Ishikawa (cell line): Measurements from ENCODE around the gene ZNF469.

ENCODE experiments used
- CREB1 ChIP-seq: IDR thresholded peaks from 2 replicates; pipeline ENCODE4 v1.6.1; 2012; ENCODE audit warnings: low read depth
- EGR1 ChIP-seq: IDR thresholded peaks from 2 replicates; pipeline ENCODE4 v1.6.1; 2012
- EP300 ChIP-seq: IDR thresholded peaks from 2 replicates; pipeline ENCODE4 v1.6.1; 2012; ENCODE audit warnings: borderline replicate concordance
- MAX ChIP-seq: IDR thresholded peaks from 2 replicates; pipeline ENCODE4 v1.6.1; 2012
- RAD21 ChIP-seq: IDR thresholded peaks from 2 replicates; pipeline ENCODE4 v1.6.1; 2012; ENCODE audit warnings: low read depth
- REST ChIP-seq: IDR thresholded peaks from 2 replicates; pipeline ENCODE4 v1.6.1; 2012; ENCODE audit warnings: low read depth, mild to moderate bottlenecking
- TCF12 ChIP-seq: IDR thresholded peaks from 2 replicates; pipeline ENCODE4 v1.6.1; 2012; ENCODE audit warnings: low read depth
- USF1 ChIP-seq: IDR thresholded peaks from 2 replicates; pipeline ENCODE4 v1.6.1; 2012
- YY1 ChIP-seq: IDR thresholded peaks from 2 replicates; pipeline ENCODE4 v1.6.1; 2012; ENCODE audit warnings: low read depth
- ZBTB7A ChIP-seq: IDR thresholded peaks from 2 replicates; pipeline ENCODE4 v1.6.1; 2012; ENCODE audit warnings: low read depth

- TF ChIP-seq REST (no peak), EP300 (no peak), YY1 (no peak), TCF12 (no peak), EGR1 (no peak), MAX (no peak), RAD21 (no peak), ZBTB7A (no peak), CREB1 (no peak), USF1 (no peak)
Observed at GRCh38 chr16:88349153-88349902, 33.4 kb upstream of the ZNF469 start.
